Stimulated activated CD4-positive, alpha-beta T cell treated with anti-CD3 and anti-CD28 coated beads, Interleukin-4, amount 100 ng/mL, for 1 hour (primary cell): ENCODE measurements around the gene CDADC1.
A peak's percentile ranks its signal among the peaks of the same experiment; 100 is the strongest.
"Not testable (repeated sequence)": the region's sequence is repeated elsewhere in the genome, so short reads cannot be mapped to it uniquely, and the experiment has no call there.

Source experiments
- DNase-seq: peaks from one replicate; pipeline ENCODE4 v3.0.0-alpha.2; 2020

CDADC1 gene

DNA sequence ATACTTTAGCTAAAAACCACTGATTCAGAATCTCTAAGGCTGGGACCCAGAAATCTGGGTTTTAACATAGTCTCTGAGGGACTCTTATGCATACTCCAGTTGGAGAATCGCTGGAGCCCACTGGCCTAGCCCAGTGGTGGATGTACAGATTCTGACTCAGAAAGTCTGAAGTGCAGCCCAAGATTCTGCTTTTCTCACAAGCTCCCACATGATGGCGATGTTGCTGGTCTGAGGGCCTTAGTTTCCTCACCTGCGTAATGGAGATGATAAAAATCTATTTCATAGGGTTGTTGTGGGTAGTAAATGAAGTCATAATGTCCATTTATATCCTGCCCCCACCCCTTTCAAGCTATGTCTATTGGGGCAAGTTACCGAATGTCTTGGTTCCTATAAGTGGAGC is 7.7 kb upstream of the CDADC1 start:
- peak; percentile 20 for DNase-seq

DNA sequence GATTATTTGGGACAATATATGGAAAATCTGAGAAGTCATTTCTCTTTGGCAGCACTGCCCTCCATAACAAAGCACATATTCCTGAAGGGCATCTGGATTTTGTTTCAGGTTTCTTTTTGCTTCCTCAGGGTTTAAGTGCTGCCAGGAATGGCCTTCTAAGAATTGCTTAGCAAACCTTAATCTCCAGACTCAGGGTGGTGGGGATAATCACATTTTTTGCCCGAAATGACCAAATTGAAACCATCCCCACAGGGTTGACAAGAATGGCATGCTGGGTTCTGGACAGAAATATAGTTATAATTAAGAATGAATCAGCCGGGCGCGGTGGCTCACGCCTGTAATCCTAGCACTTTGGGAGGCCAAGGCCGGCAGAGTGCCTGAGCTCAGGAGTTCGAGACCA is 6.4 kb upstream of the CDADC1 start:
- no peak for DNase-seq

GRCh38 chr13:49245101-49245500 is 2.6 kb upstream of the CDADC1 start:
- no peak for DNase-seq

DNA sequence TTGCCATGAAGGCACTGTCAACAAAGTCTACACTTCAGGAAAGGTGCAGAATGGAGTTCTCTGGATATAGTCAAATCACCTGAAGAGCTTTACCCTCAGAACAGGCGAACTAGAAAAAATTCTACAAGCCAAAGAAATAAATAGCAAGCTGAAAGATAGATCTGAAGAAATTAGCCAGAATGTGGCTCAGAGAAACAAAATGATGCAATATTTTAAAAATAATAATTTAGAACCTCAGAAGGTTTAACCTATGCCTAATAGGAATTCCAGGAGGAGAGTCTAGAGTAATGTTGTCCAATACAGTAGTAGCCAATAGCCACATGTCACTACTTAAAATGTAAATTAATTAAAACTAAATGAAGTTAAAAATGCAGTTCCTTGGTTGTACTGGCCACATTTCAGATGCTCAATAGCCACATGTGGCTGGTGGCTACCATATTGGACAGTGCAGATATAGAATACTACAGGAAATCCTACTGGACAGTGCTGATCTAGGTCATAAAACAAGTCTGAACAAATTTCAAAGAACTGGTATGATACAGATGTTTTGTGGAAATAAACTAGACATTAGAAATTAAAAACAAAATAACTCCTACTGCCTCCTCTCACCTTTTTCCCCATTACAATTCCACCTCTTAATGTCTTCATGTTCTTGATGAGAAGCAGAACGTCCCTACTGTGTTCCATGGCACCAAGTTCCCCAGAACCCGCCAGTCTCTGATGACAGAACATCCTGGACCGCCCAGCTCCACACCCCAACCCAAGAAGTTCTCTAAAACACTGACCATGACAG is 679 bp upstream of the CDADC1 start:
- no peak for DNase-seq

- no peak for DNase-seq
Measured at GRCh38 chr13:49248622-49249002, 887 bp downstream of the CDADC1 start.

- DNase-seq, result no peak
Measured at GRCh38 chr13:49251326-49251725, 3.6 kb downstream of the CDADC1 start.

GRCh38 chr13:49253310-49253709 is 5.6 kb downstream of the CDADC1 start:
- no peak for DNase-seq

DNA sequence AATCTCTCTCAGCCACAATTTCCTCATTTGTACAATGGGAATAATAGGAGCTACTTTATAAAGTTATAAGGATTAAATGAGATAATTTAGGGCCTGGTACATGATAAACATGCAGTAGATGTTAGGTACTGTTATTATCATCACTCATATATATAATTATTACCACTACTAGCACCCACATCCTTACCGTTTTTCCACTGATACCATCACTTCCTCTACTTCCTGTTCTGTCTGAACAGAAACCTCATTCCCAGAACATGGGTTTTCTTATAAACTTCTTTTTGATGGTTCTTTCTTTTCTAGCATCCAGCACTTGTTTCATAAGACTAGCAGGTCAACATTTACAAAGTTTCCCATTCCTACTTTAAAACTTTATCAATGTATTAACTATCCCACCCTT is 6.3 kb downstream of the CDADC1 start:
- no peak for DNase-seq

DNA sequence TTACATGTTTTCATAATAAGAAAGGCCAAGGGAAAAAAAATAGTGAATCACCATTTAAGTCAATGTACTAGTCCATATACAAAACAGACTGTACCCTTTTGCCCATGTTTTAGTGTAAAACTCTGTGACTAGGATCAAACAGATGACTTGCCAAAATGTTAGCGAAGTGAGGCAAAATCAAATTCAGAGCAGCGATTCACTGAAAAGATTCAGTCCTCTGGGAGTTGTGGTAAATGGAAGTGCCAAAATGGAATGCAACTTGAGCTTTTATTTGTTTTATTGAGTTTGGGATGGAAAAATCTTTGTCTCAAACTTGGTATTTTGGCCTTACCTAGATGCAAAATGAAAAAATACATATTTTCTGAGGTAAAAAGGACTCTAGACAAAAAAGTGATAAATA is 9.1 kb downstream of the CDADC1 start:
- no peak for DNase-seq

GRCh38 chr13:49258089-49258796 is 10.5 kb downstream of the CDADC1 start:
- DNase-seq, result no peak

DNA sequence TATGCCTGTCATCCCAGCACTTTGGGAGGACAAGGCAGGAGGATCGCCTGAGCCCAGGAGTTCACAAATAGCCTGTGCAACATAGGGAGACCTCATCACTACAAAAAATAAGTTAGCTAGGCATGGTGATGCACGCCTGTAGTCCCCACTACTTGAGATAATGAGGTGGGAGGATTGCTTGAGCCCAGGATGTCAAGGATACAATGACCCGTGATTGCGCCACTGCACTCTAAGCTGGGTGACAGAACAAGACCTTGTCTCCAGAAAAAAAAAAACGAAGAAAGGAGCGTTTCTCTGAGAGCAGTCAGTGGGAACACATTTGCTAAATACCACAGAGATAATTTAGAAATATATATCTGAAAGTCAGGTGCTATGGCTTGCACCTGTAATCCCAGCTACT is 11.9 kb downstream of the CDADC1 start:
- no peak for DNase-seq

DNA sequence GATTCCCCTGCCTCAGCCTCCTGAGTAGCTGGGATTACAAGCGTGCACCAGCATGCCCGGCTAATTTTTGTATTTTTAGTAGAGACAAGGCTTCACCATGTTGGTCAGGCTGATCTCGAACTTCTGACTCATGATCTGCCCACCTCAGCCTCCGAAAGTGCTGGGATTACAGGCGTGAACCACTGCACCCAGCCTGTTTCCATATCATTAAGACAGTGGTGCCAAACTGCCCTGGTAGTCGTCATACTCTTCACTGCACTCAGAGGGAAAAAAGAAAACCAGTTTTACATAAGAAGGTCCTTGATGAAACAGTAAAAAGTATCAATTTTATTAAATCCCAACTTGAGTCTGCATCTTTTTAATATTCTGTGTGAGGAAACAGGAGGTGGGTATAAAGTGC is 14.9 kb downstream of the CDADC1 start:
- no peak for DNase-seq

GRCh38 chr13:49265822-49266221 is 18.1 kb downstream of the CDADC1 start:
- DNase-seq, result no peak

DNA sequence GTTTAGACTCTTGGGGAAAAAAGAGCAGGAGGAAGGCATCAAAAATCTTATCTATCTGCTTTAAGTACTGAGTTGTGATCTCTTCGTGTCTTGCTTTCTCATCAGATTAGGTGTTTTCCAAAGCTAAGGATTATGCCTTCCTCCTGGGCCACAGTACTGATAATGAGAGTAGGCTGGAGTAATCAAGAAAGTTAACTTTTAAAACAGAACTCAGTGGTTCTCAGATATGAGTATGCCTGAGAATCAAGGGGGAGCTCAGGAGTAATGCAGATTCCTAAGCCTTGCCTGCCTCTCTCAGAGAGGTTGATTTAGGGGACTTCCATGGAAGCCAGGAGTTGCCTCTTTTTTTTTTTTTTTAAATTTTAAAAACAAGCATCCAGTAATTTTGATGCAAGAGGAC is 23.5 kb downstream of the CDADC1 start:
- DNase-seq, result no peak

GRCh38 chr13:49272296-49272695 is 24.6 kb downstream of the CDADC1 start:
- DNase-seq, result no peak

GRCh38 chr13:49278211-49278610 is 30.5 kb downstream of the CDADC1 start:
- DNase-seq, result no peak

- no peak for DNase-seq
Measured at GRCh38 chr13:49279112-49279511, 31.4 kb downstream of the CDADC1 start.

DNA sequence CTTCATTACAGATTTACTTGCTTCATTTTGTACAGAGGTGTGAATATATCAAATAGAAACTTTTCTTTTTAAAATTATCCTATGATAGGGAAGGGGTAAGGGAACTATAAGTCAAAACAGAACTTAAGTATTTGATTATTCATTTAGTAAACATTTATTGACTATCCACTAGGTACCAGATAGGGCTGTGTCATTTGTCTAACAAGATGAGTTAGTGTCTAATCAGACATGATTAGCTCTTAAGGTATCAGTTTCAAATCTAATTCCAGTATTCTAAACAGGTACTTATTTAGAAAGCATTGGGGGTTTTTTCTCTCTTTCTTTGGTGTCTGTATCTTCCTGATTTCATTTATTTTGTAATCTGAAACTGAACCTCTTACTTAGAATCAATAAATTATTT is 32.2 kb downstream of the CDADC1 start:
- DNase-seq, result no peak

DNA sequence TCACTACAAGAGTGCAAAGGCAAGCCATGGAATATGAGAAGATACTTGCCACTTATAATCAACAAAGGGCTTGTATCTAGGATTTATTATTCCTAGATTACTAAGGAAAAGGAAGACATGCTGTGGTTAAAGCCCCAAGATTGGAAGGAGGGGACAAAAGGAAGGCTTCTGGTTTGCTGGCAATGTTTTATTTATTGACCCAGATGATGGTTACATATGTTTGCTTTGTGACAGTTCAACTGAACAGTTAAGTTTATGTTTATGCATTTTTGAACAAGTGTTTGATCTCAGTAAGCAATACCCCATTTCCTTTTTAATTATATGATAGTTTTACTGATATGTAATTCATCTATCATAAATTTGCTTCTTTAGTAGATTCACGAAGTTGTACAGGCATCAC is 40.3 kb downstream of the CDADC1 start:
- no peak for DNase-seq

- DNase-seq, result no peak
Measured at GRCh38 chr13:49288458-49288857, 40.7 kb downstream of the CDADC1 start.

- no peak for DNase-seq
Measured at GRCh38 chr13:49292742-49293486, 45.2 kb downstream of the CDADC1 start.

GRCh38 chr13:49294723-49295122 is 47.0 kb downstream of the CDADC1 start:
- DNase-seq, result not testable (repeated sequence)

GRCh38 chr13:49295244-49295643 is 47.5 kb downstream of the CDADC1 start:
- DNase-seq, result no peak

GRCh38 chr13:49296659-49297058 is 48.9 kb downstream of the CDADC1 start:
- no peak for DNase-seq
